SU-DHL-6 (cell line): ENCODE measurements around the gene PDGFA.

ENCODE experiments used
- EZH2phosphoT487 ChIP-seq: fragments of 200-600 bp; sonication (generic), shearing (Covaris generic); conservative IDR thresholded peaks from 2 replicates; pipeline ENCODE4 v1.6.1; 2018; ENCODE audit warnings: mild to moderate bottlenecking, antibody characterized with exemption, low read length, moderate library complexity, mixed read lengths
- TF ChIP-seq, protein P1 (sequence below): fragments of 200-600 bp; sonication (generic); IDR thresholded peaks from one replicate; pipeline ENCODE4 v1.5.1; 2017; ENCODE audit warnings: antibody characterized with exemption, mild to moderate bottlenecking, low read length, moderate library complexity; ENCODE audit not compliant: insufficient read depth, poor library complexity, severe bottlenecking

DNA sequence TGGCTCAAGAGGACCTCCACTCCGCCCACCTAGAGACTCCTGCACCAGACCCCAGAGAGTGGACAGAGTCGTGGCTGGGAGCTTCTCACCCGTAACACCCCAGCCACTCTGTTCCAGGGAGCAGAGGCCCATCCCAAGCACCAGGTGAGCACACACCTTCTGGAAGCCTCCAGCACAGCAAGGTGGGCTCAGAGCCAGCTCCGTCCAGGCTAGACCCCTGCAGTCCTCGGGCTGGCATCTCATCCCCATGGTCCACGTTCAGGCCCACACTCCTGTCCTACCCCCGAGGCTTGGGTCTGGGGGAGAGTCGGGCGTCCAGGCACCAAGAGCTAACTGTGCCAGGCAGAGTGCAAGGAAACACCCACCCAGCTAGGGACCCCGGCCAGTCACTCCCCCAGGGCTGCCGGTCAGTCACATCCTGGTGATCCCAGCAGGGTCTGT lies 13.2 kb downstream of the PDGFA start:
- TF ChIP-seq, protein P1, sequence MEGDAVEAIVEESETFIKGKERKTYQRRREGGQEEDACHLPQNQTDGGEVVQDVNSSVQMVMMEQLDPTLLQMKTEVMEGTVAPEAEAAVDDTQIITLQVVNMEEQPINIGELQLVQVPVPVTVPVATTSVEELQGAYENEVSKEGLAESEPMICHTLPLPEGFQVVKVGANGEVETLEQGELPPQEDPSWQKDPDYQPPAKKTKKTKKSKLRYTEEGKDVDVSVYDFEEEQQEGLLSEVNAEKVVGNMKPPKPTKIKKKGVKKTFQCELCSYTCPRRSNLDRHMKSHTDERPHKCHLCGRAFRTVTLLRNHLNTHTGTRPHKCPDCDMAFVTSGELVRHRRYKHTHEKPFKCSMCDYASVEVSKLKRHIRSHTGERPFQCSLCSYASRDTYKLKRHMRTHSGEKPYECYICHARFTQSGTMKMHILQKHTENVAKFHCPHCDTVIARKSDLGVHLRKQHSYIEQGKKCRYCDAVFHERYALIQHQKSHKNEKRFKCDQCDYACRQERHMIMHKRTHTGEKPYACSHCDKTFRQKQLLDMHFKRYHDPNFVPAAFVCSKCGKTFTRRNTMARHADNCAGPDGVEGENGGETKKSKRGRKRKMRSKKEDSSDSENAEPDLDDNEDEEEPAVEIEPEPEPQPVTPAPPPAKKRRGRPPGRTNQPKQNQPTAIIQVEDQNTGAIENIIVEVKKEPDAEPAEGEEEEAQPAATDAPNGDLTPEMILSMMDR = no peak
- no peak for TF ChIP-seq EZH2phosphoT487
